B cell (primary cell): ENCODE measurements around the gene CCNK.

Experiments used
- EZH2 ChIP-seq: IDR thresholded peaks from 2 replicates; pipeline ENCODE4 v1.6.1; 2012; ENCODE audit warnings: borderline replicate concordance, low read depth, mild to moderate bottlenecking, moderate library complexity, low read length; ENCODE audit not compliant: insufficient read depth, poor library complexity, severe bottlenecking
- TF ChIP-seq, protein P1 (sequence below): fragments of 200-600 bp; IDR thresholded peaks from one replicate; pipeline ENCODE4 v1.8.0; 2022; ENCODE audit warnings: antibody characterized with exemption, mild to moderate bottlenecking

DNA sequence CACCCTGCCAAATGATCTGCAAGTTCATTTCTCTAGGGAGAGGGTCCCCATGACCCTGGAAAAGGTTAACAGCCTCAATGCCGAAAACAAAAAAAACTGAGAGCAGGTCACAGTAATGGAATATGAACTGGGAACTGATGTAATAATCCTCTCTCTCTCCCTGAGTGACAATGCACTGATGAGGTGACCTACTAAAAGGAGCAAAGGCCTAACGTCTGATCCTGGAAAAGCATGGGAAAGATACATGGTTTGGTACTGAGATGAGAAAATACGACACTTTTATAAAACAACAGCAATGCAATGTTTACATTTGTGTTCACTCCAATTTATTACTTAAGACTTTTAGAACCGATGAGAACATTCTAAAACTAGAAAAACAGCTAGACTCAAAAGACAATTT is 28.2 kb upstream of the CCNK start:
- TF ChIP-seq, protein P1, sequence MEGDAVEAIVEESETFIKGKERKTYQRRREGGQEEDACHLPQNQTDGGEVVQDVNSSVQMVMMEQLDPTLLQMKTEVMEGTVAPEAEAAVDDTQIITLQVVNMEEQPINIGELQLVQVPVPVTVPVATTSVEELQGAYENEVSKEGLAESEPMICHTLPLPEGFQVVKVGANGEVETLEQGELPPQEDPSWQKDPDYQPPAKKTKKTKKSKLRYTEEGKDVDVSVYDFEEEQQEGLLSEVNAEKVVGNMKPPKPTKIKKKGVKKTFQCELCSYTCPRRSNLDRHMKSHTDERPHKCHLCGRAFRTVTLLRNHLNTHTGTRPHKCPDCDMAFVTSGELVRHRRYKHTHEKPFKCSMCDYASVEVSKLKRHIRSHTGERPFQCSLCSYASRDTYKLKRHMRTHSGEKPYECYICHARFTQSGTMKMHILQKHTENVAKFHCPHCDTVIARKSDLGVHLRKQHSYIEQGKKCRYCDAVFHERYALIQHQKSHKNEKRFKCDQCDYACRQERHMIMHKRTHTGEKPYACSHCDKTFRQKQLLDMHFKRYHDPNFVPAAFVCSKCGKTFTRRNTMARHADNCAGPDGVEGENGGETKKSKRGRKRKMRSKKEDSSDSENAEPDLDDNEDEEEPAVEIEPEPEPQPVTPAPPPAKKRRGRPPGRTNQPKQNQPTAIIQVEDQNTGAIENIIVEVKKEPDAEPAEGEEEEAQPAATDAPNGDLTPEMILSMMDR, result no peak
- TF ChIP-seq EZH2, result no peak
